DMS79 treated with DMSO at 0.1 percent for 48 hours (cell line): ENCODE measurements around the gene SCUBE2.

ENCODE experiments used
- DNase-seq: peaks from one replicate; lab custom pipeline; 2025; lab: John Stamatoyannopoulos, UW

Gene SCUBE2

GRCh38 chr11:9073466-9074225, 17.8 kb downstream of the SCUBE2 start:
- no peak for DNase-seq

DNA sequence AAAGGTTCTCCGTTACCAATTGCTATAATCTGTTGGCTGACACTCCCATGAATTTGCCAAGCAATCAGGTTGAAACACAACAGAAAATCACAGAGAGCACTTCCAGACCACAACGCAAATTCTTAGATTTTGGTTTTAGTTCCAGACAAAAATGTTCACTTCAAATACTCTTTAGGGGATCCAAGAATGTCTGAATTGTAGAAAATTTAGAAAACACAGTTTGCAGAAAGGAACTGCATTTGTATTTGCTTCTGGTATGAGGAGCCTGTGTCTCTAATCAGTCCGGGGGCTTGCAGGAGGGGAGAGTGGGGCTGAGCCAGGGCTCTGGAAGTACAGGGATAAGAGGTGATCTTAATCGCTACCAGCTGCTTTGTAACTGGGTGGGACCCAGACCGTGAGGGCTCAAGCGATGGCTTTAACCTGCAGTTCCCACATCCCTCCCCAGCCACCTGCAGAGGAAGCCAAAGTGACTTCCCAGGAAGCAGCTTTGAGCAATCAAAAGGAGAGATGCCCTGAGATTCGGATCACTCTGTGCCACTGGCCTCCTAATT, 18.7 kb downstream of the SCUBE2 start:
- no peak for DNase-seq

DNA sequence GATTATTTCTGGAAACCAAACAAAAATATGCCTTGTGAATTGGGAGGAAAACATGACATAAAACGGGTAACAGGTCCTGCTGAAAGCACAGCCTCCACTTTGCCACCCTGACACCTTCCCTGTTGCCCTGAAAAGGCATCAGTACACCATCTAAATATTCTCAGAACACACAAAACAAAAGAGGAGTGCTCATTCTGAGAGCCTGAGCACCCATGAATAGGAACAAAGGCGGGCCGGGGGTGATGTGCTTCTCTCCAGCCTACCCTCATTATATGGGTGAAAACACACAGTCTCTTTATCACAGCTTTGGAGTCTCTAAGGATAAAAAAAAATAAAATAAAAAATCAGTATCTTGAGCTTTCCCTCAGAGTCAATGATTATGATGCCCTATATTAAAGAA, 19.7 kb downstream of the SCUBE2 start:
- DNase-seq, result no peak

GRCh38 chr11:9070749-9071491, 20.5 kb downstream of the SCUBE2 start:
- no peak for DNase-seq

- no peak for DNase-seq
Observed at GRCh38 chr11:9069862-9070470, 21.4 kb downstream of the SCUBE2 start.

- no peak for DNase-seq
Observed at GRCh38 chr11:9069256-9069655, 22.1 kb downstream of the SCUBE2 start.

DNA sequence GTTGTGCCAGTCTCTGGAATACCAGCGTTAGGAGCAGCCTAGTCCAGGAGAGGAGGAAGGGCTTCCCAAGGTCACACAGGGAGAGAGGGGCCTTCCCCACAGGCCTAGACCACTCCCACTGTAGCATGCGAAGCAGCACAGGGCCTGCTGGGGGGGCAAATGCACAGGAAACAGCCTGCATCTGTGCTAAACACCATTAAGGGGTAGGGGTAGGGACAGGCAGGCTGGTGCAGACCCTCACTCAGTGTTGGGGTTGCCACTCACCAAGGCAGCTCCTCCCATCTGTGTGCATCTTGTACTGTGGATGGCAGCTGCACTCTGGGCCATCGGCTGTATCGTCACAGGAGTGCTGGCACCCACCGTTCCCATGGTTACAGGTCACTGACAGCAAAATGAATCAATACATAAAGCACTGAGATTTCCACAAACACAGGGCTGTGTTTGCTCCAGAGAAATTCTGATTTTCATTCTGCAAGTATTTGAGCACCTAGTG, 24.9 kb downstream of the SCUBE2 start:
- no peak for DNase-seq

DNA sequence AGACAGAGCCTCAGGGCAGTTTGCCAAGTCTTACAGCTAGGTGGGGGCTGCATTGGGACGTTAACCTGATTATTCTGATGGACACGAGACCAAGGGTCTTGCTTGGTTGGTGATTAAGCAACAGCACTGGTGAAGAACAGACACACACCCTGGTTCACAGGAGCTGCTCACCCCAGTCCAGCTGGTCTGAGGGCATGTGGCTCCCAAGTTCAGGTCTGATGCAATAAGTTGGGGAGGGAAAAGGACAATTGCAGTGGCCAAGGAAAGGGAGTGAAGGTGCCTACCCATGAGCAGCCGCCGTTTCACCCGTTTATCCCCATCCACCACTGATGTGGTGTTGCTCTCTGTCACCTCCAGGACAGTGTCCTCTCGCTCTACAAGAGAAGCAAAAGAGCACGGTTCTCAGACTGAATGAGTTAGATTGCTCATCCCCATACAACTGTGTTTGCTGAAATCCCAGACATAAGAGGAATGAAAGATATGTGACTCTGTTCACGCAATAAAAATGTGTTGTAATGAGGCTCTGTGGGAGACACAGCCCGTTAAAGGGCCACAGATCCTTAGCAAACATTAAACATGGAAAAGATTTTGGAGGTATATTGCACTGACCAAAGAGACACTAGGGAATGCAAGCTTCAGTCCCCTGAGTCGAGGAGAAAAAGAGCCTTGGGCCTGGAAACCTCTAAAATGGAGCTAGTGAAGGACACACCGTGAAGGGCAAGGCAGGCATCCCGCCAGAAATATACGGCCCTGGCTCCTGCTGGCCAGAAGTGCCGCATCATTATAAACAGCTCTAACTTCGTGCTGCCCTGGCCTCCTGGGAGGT, 25.6 kb downstream of the SCUBE2 start:
- no peak for DNase-seq

- DNase-seq, result no peak
Observed at GRCh38 chr11:9061807-9062206, 29.6 kb downstream of the SCUBE2 start.

DNA sequence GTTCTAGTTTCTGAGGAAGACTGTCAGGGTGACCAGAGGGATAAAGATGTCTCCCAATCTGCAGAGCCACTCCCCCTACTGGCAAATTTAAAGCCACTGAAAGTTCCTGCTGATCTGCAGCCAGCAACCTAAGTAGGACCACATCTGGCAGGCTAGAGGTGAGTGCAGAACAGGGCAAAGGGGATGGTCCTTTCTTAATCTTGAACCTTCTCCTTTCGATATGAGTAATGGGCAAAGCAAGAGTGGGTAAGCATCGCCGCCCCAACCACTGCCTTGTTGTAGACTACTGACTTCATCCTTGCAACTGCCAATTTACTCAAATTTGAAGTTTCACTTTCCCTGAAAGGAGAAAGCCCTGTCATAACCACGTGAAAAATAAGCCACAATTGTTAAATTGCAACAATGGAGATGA, 30.7 kb downstream of the SCUBE2 start:
- DNase-seq, result no peak

GRCh38 chr11:9059406-9059805, 32.0 kb downstream of the SCUBE2 start:
- no peak for DNase-seq

- DNase-seq, result no peak
Observed at GRCh38 chr11:9057888-9058287, 33.5 kb downstream of the SCUBE2 start.

GRCh38 chr11:9057007-9057406, 34.4 kb downstream of the SCUBE2 start:
- DNase-seq, result peak; percentile 19

- DNase-seq, result no peak
Observed at GRCh38 chr11:9056467-9056866, 34.9 kb downstream of the SCUBE2 start.

DNA sequence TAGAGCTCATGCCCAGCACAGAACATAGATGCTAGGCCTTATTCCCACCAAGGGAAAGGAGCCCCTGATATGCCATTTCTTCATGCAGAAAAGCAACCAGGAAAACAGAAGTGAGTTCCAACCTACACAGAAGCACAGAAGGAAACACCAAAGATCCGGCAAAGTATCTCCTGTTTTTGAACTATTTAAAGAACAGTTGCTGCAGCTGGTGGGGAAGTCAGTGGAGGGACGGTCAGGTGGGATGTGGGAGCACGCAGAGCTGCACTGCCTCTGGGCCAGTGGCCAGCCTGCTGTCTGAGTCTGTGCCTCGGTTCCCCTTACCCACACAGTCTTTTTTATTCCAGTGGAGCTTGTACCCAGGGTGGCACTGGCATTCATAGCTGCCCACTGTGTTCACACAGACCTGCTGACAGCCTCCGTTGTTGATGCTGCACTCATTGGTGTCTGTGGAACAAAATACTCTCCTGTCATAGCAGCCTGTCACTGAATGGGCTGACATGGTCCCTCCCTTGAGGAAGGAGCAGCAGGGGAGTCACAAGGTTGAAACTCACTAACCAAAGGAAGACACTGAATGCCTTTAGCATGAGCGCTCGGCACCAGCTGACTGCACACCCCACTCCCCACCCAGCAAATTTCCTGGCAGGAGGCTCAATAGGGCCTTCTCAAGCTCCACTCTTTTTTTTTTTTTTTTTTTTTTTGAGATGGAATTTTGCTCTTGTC, 37.9 kb downstream of the SCUBE2 start:
- no peak for DNase-seq

GRCh38 chr11:9052316-9052715, 39.1 kb downstream of the SCUBE2 start:
- no peak for DNase-seq

DNA sequence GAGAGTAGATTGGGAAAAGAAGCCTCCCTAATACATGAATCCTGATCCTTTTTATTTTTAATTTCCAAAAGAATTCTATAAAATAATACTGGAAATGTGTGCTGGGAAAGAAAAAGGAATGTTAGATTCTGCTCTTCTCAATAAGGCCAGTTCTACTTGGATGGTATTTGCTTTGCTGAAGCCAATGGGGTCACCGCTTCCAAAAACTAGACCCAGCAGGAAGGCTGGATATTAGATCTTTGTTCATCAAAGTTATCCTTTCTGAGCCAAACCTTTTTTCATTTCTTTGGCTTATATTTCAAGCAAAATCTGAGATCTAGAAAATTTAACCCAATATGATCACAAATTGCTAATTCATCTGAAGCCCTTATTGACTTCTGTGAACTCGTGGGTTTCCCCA, 41.4 kb downstream of the SCUBE2 start:
- no peak for DNase-seq

DNA sequence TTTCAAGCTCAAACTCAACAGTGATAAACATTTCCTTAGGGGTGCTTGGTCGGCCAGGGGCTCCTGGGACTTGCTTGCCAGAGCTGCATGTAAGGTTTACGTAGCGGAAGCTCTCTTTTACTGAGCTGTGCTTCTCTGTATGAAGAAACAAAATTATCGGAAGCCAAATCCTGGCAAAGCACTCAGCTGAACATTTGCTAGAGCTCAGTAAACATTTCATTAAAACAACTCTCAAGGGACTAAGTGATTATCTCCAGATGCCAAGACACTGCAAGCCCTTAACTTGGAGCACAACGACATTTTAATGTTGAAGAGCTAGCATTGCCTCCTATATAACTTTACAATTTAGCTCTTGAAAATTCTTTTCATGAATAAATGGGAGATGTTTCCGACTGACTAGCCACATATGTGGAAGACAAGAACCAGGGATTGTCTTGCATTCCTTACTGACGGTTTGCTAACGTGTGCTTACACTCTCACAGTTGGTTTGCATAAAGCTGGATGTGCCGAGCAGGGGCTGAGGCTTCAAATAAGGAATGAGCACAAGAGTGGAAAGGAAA, 43.4 kb downstream of the SCUBE2 start:
- peak; percentile 67 for DNase-seq

DNA sequence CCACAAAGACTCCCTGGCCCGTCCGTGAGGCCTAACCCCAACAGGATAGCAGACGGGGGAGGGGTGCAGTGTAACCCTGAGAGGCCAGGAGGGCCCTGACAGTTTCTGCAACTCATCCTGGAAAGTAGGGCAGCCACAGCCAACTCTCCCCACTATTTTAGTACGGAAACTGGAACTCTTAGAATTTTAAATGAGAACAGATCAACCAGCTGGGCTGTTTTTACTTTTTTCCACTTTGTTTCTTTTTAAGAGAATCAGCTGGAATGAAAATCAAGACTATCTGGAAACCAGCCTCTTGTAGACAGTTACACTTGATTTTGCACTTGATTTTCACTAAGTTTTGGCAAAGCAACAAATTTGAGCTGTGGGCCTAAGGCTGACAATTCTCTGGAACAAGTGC, 44.9 kb downstream of the SCUBE2 start:
- DNase-seq, result no peak

GRCh38 chr11:9042488-9042887, 48.9 kb downstream of the SCUBE2 start:
- DNase-seq, result no peak

GRCh38 chr11:9041747-9042146, 49.7 kb downstream of the SCUBE2 start:
- no peak for DNase-seq
